ENCODE measurements around the gene CHST6.

CHST6 gene

DNA sequence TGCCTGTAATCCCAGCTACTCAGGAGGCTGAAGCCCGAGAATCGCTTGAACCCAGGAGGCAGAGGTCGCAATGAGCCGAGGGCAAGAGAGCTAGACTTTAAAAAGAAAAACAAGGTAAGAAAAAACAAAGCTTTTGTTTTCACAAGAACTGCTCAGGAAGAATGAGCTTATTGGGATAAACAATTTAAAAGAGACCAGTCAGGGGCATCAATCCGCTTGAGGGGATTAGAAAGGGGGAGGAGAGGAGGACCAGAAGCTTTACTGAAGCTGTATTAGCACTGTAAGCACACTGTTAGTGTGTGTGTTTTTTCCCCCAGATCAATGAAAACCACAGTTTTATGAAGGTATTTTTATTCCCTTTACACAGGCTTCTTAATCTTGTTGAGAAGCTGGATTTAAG is 39.6 kb downstream of the CHST6 start:
- Histone ChIP-seq H3K27ac (no peak overlapping the region), H3K4me3 (no peak overlapping the region), H4K20me1 (peaks cover 81 to 100% (median 97%) of the 10 kb centered on the region in 11 experiments; a peak in 21 of 22 replicates), H3K9ac (no peak overlapping the region), H3K9me3 (replicated peaks in 1 of 11) (no peaks in the 10 kb centered on the region), H3K4me2 (peak overlapping the region in 7 of 11 experiments; percentile 3 to 64 (median 22); a peak in 8 of 22 replicates), H3K4me1 (peaks cover 0 to 58% (median 52%) of the 10 kb centered on the region in 10 experiments; a peak in 16 of 20 replicates), H3K27me3 (no peaks in the 10 kb centered on the region), H3K36me3 (peaks cover 23 to 51% (median 35%) of the 10 kb centered on the region in 11 experiments)
- TF ChIP-seq Cebpa-rat (IDR thresholded peaks at IDR 0.05): no peak

- Histone ChIP-seq H3K4me2 (no peak overlapping the region), H4K20me1 (peaks cover 58 to 91% (median 78%) of the 10 kb centered on the region in 11 experiments; a peak in 21 of 22 replicates), H3K9me3 (replicated peaks in 1 of 11) (no peaks in the 10 kb centered on the region), H3K27ac (no peak overlapping the region), H3K4me3 (no peak overlapping the region), H3K9ac (no peak overlapping the region), H3K27me3 (no peaks in the 10 kb centered on the region), H3K36me3 (peaks cover 45 to 65% (median 52%) of the 10 kb centered on the region in 11 experiments), H3K4me1 (peaks cover 0 to 42% (median 38%) of the 10 kb centered on the region in 10 experiments; a peak in 16 of 20 replicates)
- no peak for TF ChIP-seq Cebpa-rat (IDR thresholded peaks at IDR 0.05)
Observed at GRCh38 chr16:75452464-75453190, 42.6 kb downstream of the CHST6 start.

DNA sequence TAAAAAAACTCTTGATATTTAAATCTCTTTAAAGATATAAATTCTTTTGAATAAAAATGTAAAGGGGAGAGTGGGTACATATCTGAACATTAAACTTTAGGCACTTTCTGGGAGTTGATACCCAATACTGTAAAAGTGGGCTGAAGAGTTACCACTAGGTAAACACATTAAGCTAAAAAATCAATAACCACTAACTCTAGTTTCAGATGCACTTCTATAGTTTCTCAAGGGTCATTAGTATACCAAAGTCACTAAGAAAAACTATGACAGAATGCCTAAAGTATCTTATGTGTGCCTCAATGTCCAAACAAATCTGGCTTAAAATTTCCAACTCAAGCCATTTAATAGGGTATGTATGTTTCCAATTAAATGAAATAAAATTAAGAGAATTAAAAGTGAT is 48.8 kb downstream of the CHST6 start:
- Histone ChIP-seq H3K36me3 (peaks cover 53 to 92% (median 83%) of the 10 kb centered on the region in 11 experiments), H3K27ac (no peak overlapping the region), H3K27me3 (no peaks in the 10 kb centered on the region), H4K20me1 (peaks cover 4 to 40% (median 21%) of the 10 kb centered on the region in 11 experiments; a peak in 18 of 22 replicates), H3K9me3 (replicated peaks in 1 of 11) (peaks cover 0 to 10% (median 8%) of the 10 kb centered on the region in 11 experiments; a peak in 9 of 22 replicates), H3K4me1 (0 out of 20 replicates have a peak, but pooled peaks cover 0 to 15% (median 0%) of the 10 kb centered on the region in 10 experiments), H3K9ac (no peak overlapping the region), H3K4me3 (no peak overlapping the region), H3K4me2 (no peak overlapping the region)
- TF ChIP-seq Cebpa-rat (IDR thresholded peaks at IDR 0.05): no peak

- Histone ChIP-seq H4K20me1 (peaks cover 4 to 29% (median 12%) of the 10 kb centered on the region in 11 experiments; a peak in 16 of 22 replicates), H3K9ac (no peak overlapping the region), H3K36me3 (peaks cover 42 to 82% (median 75%) of the 10 kb centered on the region in 11 experiments), H3K27ac (no peak overlapping the region), H3K9me3 (replicated peaks in 1 of 11) (peaks cover 0 to 12% (median 9%) of the 10 kb centered on the region in 11 experiments; a peak in 10 of 22 replicates), H3K4me3 (no peak overlapping the region), H3K27me3 (no peaks in the 10 kb centered on the region), H3K4me2 (no peak overlapping the region), H3K4me1 (0 out of 20 replicates have a peak, but pooled peaks cover 0 to 15% (median 0%) of the 10 kb centered on the region in 10 experiments)
- TF ChIP-seq Cebpa-rat (IDR thresholded peaks at IDR 0.05): no peak
Observed at GRCh38 chr16:75445298-75445697, 49.9 kb downstream of the CHST6 start.

DNA sequence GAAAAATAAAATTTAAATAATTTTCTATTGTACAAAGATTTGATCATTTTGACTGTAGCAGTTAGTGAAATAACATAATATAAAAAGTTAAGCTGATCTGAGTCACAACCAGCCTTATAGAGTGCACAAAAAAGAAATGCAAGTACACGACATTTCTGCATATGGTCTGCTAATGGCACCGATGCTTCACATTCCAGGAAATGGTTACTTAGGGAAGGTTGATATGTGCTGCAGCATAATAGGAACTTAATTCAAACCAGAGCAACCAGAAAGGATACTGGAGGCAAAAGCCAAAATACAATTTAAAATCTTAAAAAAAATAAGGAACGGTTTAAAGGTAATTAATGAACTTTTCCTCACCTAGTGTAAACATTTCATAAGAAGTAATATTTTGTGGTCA is 51.9 kb downstream of the CHST6 start:
- TF ChIP-seq Cebpa-rat (IDR thresholded peaks at IDR 0.05): no peak
- H3K4me3 ChIP-seq: no peak overlapping the region
- peaks cover 23 to 62% (median 55%) of the 10 kb centered on the region in 11 experiments for H3K36me3 ChIP-seq
- H3K27me3 ChIP-seq: no peaks in the 10 kb centered on the region
- H4K20me1 ChIP-seq: peaks cover 1 to 17% (median 7%) of the 10 kb centered on the region in 11 experiments; a peak in 12 of 22 replicates
- peaks cover 0 to 12% (median 9%) of the 10 kb centered on the region in 11 experiments; a peak in 10 of 22 replicates for H3K9me3 ChIP-seq (replicated peaks in 1 of 11)
- H3K4me2 ChIP-seq: no peak overlapping the region
- H3K9ac ChIP-seq: no peak overlapping the region
- H3K27ac ChIP-seq: no peak overlapping the region
- H3K4me1 ChIP-seq: 0 out of 20 replicates have a peak, but pooled peaks cover 0 to 15% (median 0%) of the 10 kb centered on the region in 10 experiments

DNA sequence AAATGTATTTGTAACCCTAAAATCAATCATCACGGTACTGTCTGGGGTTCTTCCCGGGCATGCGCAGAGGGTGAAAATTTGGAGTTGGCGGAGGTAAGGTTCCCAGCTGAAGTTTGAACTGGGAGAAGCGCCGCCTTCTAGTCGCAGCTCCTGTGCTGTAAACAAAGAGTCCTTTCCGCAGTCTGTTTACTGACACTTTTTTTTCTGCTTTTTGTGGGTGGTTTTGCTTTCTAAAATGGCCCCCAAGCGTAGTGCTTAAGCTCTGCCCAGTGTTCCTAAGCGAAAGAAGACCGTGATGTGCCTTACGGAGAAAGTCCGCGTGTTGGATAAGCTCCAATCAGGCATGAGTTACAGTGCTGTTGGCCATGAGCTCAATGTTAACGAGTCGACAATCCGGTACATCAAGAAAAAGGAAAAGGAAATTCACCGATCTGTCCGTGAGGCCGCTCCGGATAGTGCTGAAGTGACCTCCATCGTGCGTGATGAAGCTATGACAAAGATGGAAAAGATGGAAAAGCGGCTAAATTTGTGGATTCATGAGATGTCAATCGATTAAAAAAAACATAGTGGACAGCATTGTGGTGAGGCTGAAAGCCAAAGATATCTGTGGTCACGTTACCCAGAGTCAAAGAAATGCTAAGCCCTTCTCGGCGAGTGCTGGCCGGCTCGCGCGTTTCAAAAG is 61.4 kb downstream of the CHST6 start:
- H3K4me2 ChIP-seq: peak overlapping the region; percentile 74 to 91 (median 86)

DNA sequence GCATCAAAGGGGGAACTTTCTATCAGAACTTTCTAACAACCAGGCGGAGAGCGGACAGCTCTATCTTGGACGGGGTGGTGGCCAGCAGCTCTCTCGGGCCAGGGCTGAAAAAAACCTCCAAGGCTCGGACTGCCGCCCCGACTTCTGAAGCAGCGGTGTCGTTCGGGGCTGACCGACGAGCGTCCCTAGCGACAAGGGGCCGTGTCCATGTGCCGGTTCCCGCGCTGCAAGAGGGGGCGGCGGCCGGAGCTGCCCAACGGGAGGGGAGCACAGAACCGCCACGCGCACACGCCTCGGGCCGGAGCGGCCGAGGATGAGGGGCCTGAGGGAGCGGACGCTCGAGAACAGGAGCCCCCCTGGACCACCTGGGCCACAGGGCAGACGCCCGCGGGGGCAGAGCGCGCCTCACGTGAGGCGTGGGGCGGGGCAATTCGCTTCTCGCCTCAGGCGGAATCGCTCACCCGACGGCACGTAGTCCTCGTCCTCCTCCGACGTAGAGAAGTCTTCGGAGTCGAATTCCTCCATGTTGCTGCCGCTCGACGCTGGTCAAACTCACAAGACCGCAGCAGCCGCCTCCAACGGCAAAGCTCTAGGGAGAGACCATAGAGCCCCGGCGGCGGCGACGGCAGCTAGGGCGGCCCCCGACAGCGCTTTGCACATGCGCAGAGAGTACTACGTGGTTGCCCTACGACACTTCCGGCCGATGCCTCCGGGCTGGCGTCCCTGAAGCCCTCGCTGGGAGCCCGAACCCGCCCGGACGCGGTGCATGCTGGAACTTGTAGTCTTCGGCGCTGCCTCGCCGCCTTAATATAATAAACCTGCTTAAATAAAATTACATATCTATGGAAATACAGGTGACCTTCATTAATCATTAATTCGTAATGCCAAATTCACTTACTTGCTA is 62.2 kb downstream of the CHST6 start, which contains the start of gene CFDP1:
Gene CFDP1 (minus strand): TSS at position 676 of the 904 bp plus-strand sequence. CDS start 151 bp downstream, at position 525.
- Histone ChIP-seq H3K4me1 (peaks cover 25 to 44% (median 37%) of the 10 kb centered on the region in 10 experiments), H3K4me3 (peak within 1 kb of the TSS; percentile 71 to 93 (median 83)), H3K9me3 (replicated peaks in 1 of 11) (peaks cover 0 to 6% (median 0%) of the 10 kb centered on the region in 11 experiments; a peak in 4 of 22 replicates), H4K20me1 (peaks cover 0 to 32% (median 7%) of the 10 kb centered on the region in 11 experiments; a peak in 8 of 22 replicates), H3K36me3 (peaks cover 0 to 21% (median 5%) of the 10 kb centered on the region in 11 experiments; a peak in 7 of 22 replicates), H3K27me3 (no peaks in the 10 kb centered on the region), H3K4me2 (peak within 1 kb of the TSS; percentile 77 to 93 (median 87)), H3K9ac (peak within 1 kb of the TSS; percentile 75 to 96 (median 89)), H3K27ac (peak within 1 kb of the TSS; percentile 73 to 96 (median 89))
- no peak for TF ChIP-seq Cebpa-rat (IDR thresholded peaks at IDR 0.05)

More for the DNA sequence above, 61.4 kb downstream of the CHST6 start:
- peak overlapping the region; percentile 71 to 93 (median 83) for H3K4me3 ChIP-seq
- H3K4me1 ChIP-seq: peaks cover 25 to 44% (median 37%) of the 10 kb centered on the region in 10 experiments
- peak overlapping the region; percentile 73 to 96 (median 89) for H3K27ac ChIP-seq
- peaks cover 0 to 6% (median 0%) of the 10 kb centered on the region in 11 experiments; a peak in 4 of 22 replicates for H3K9me3 ChIP-seq (replicated peaks in 1 of 11)
- H4K20me1 ChIP-seq: peaks cover 0 to 28% (median 7%) of the 10 kb centered on the region in 11 experiments; a peak in 8 of 22 replicates
- TF ChIP-seq Cebpa-rat (IDR thresholded peaks at IDR 0.05): no peak
- H3K27me3 ChIP-seq: no peaks in the 10 kb centered on the region
- peak overlapping the region; percentile 75 to 96 (median 89) for H3K9ac ChIP-seq
- peaks cover 0 to 14% (median 5%) of the 10 kb centered on the region in 11 experiments; a peak in 6 of 22 replicates for H3K36me3 ChIP-seq

Data from BLaER1 treated with 17β-estradiol and CSF1 and Interleukin-3, amounts not matched to agents 10 nM and 100 nM (cell line).